HEK293 (cell line): ENCODE data around the gene ZNF232.
A peak's percentile ranks its signal among the peaks of the same experiment; 100 is the strongest.
"Not testable (repeated sequence)": the region's sequence is repeated elsewhere in the genome, so short reads cannot be mapped to it uniquely, and the experiment has no call there.

Source experiments
- CTCF ChIA-PET: fragments of 350-600 bp; formaldehyde crosslinking; extraction: SDS; loops from one replicate; lab custom pipeline; 2021; ENCODE audit warnings: antibody characterized with exemption; lab: Yijun Ruan, JAX
- POLR2A ChIA-PET: fragments of 300-600 bp; formaldehyde crosslinking; extraction: SDS; loops from one replicate; lab custom pipeline; 2020; ENCODE audit warnings: antibody characterized with exemption, inconsistent platforms; lab: Yijun Ruan, JAX
- H3K27ac ChIP-seq: fragments of 200-500 bp; sonication (Bioruptor generic); 2 replicates; pipeline ENCODE4 v1.5.1; 2014; ENCODE audit warnings: low read depth, low read length, control low read depth, inconsistent platforms; ENCODE audit errors: extremely low read depth
- H3K36me3 ChIP-seq, 2 experiments: fragments of 200-500 bp in 1 of 2; sonication (Bioruptor generic) in 1 of 2; 1 replicate in 1 of 2; 2 replicates in 1 of 2; pipeline ENCODE4 v1.5.1; 2014 to 2017; ENCODE audit warnings: inconsistent platforms in 2 of 2, low read length in 2 of 2; ENCODE audit not compliant: control insufficient read depth in 2 of 2, insufficient read depth in 1 of 2
- H3K4me1 ChIP-seq: fragments of 200-500 bp; sonication (Bioruptor generic); 2 replicates; pipeline ENCODE4 v1.5.1; 2014; ENCODE audit warnings: mild to moderate bottlenecking, low read length, inconsistent platforms; ENCODE audit not compliant: control insufficient read depth, insufficient read depth
- H3K4me3 ChIP-seq: 2 replicates; pipeline ENCODE4 v1.5.1; 2011; ENCODE audit warnings: low read depth, mild to moderate bottlenecking, control low read depth, low read length, moderate library complexity
- H3K9me3 ChIP-seq: fragments of 200-500 bp; sonication (Bioruptor generic); 2 replicates; pipeline ENCODE4 v1.5.1; 2014; ENCODE audit warnings: low read depth, low read length, inconsistent platforms; ENCODE audit not compliant: control insufficient read depth, insufficient read depth
- GLI2 ChIP-seq: fragments of 450-650 bp; formaldehyde crosslinking; IDR thresholded peaks from 2 replicates; pipeline ENCODE4; 2017; ENCODE audit warnings: missing biosample characterization, missing genetic modification characterization, low read depth, borderline replicate concordance
- HOXD13 ChIP-seq: sonication (generic); formaldehyde crosslinking; IDR thresholded peaks from 2 replicates; pipeline ENCODE4 v1.8.0; 2022; ENCODE audit warnings: missing genetic modification reagents, borderline replicate concordance
- SCRT2 ChIP-seq: fragments of 450-650 bp; formaldehyde crosslinking; IDR thresholded peaks from 2 replicates; pipeline ENCODE4 v1.5.1; 2016; ENCODE audit warnings: missing biosample characterization, missing genetic modification characterization
- SETDB1 ChIP-seq: IDR thresholded peaks from one replicate; pipeline ENCODE4 v1.6.1; 2017; ENCODE audit warnings: mild to moderate bottlenecking, low read length, moderate library complexity, mixed read lengths; ENCODE audit not compliant: insufficient read length
- SP2 ChIP-seq: fragments of 450-650 bp; formaldehyde crosslinking; IDR thresholded peaks from 2 replicates; pipeline ENCODE4 v1.5.1; 2016; ENCODE audit warnings: missing biosample characterization, missing genetic modification characterization
- YY2 ChIP-seq: fragments of 450-650 bp; formaldehyde crosslinking; IDR thresholded peaks from 2 replicates; pipeline ENCODE4 v1.5.1; 2016; ENCODE audit warnings: missing biosample characterization, missing genetic modification characterization
- ZFP41 ChIP-seq: fragments of 450-650 bp; formaldehyde crosslinking; IDR thresholded peaks from 2 replicates; pipeline ENCODE4 v1.5.1; 2016; ENCODE audit warnings: missing biosample characterization, missing genetic modification characterization, borderline replicate concordance
- ZIC2 ChIP-seq: fragments of 450-650 bp; formaldehyde crosslinking; IDR thresholded peaks from 2 replicates; pipeline ENCODE4 v1.5.1; 2016; ENCODE audit warnings: missing biosample characterization, missing genetic modification characterization
- ZNF132 ChIP-seq: fragments of 450-650 bp; formaldehyde crosslinking; IDR thresholded peaks from 2 replicates; pipeline ENCODE4 v1.5.1; 2017; ENCODE audit warnings: missing biosample characterization, missing genetic modification characterization, borderline replicate concordance
- ZNF184 ChIP-seq: fragments of 450-650 bp; IDR thresholded peaks from 2 replicates; pipeline ENCODE4 v1.5.1; 2018; ENCODE audit warnings: missing biosample characterization, mild to moderate bottlenecking, missing genetic modification characterization
- ZNF324 ChIP-seq: fragments of 450-650 bp; formaldehyde crosslinking; IDR thresholded peaks from 2 replicates; pipeline ENCODE4 v1.5.1; 2016; ENCODE audit warnings: missing biosample characterization, missing genetic modification characterization
- ZNF707 ChIP-seq: fragments of 450-650 bp; formaldehyde crosslinking; IDR thresholded peaks from 2 replicates; pipeline ENCODE4 v1.5.1; 2016; ENCODE audit warnings: missing biosample characterization, missing genetic modification characterization
- ZSCAN23 ChIP-seq: fragments of 450-650 bp; formaldehyde crosslinking; IDR thresholded peaks from 2 replicates; pipeline ENCODE4 v1.5.1; 2016; ENCODE audit warnings: missing biosample characterization, missing genetic modification characterization
- TF ChIP-seq, protein P1 (sequence below): fragments of 450-650 bp; formaldehyde crosslinking; IDR thresholded peaks from 2 replicates; pipeline ENCODE4 v1.5.1; 2017; ENCODE audit warnings: missing biosample characterization, missing genetic modification characterization
- TF ChIP-seq, protein P2 (sequence below): fragments of 450-650 bp; formaldehyde crosslinking; IDR thresholded peaks from 2 replicates; pipeline ENCODE4 v1.5.1; 2016; ENCODE audit warnings: missing biosample characterization, missing genetic modification characterization

Gene ZNF232

DNA sequence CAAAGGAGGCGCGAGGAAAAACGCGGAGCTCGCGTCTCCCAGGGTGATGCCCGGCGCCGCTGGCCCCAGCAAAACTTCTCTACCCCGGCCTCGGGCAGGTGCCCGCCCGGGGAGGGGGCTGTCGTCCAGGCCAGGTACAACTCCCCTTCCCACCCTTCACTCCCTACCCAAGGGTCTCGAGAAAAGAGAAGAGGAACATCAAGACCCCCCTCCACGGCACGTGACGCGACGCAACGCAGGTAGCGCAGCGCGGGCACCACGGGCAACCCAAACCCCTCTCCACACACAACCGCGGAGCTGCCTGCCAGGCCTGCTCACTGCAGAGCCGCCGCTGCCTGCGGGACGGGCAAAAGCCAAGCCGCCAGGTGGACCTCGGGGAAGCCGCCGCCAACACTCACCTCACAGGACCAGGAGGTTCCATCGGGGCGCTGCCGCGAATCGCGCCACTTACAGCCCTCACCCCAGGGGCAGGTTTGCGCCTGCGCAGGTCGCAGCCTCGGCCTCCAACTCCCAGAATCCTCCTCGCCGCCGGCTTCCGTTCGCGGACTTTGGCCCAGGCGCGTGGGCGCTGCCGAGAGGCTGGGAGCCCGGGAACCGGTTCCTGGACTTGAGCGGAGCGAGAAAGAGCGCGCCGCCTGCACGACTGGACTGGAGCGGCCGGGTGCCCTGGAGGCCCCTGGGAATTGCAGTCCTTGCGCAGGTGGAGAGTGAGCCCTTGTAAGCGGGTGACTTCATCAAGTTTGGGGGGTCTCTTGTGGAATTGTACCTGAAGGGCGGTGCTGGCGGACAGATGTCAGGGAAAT lies at the start of gene ZNF232 (continued):
- TF ChIP-seq, protein P1, sequence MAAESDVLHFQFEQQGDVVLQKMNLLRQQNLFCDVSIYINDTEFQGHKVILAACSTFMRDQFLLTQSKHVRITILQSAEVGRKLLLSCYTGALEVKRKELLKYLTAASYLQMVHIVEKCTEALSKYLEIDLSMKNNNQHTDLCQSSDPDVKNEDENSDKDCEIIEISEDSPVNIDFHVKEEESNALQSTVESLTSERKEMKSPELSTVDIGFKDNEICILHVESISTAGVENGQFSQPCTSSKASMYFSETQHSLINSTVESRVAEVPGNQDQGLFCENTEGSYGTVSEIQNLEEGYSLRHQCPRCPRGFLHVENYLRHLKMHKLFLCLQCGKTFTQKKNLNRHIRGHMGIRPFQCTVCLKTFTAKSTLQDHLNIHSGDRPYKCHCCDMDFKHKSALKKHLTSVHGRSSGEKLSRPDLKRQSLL (tag by site-specific recombination) = 0 out of 2 replicates have a peak, but pooled peaks have one; percentile 59
- TF ChIP-seq, all 188 proteins: peak for 43

DNA sequence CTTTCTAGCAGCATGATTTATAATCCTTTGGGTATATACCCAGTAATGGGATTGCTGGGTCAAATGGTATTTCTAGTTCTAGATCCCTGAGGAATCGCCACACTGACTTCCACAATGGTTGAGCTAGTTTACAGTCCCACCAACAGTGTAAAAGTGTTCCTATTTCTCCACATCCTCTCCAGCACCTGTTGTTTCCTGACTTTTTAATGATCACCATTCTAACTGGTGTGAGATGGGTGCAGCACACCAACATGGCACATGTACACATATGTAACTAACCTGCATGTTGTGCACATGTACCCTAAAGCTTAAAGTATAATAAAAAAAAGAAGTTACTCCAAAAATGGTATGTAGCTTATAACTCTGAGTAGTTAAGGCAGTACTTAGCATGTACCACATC lies 49.0 kb upstream of the ZNF232 start:
- TF ChIP-seq ZNF184 (tag by site-specific recombination) = peak; percentile 90
- TF ChIP-seq SCRT2 (tag by site-specific recombination) = peak; percentile 38; the same call in 1 of the 2 replicates
- TF ChIP-seq, all 188 proteins: peak for 2; not testable (repeated sequence) for 186
- H3K9me3 ChIP-seq, H3K4me3 ChIP-seq, H3K36me3 ChIP-seq, H3K27ac ChIP-seq, H3K4me1 ChIP-seq, POLR2A ChIA-PET: not testable (repeated sequence)
- CTCF ChIA-PET = interaction anchor here (0.7 kb wide), 1 partner anchor 258 kb away, joined by 3 read pairs; the partner anchor contains the start of gene CHRNE

DNA sequence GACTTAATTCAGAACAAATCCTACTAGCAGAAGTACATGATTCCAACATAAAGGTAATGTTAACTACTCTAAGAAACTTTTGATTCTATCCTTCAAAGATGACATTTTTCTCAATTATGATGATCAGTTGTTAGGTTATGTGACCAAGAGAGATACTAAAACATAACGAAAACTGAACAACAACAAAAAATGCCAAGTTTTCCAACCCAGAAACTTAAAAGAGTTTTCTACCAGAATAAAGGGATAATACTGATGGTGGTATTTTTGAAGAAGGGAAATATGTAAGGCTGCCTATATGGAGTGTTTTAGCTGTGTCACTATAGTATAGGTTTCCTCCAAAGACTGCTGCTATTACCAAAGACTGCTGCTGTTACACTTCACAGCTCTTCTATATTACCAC lies 34.4 kb upstream of the ZNF232 start:
- H3K9me3 ChIP-seq, H3K4me1 ChIP-seq, H3K4me3 ChIP-seq, POLR2A ChIA-PET, H3K36me3 ChIP-seq, H3K27ac ChIP-seq, CTCF ChIA-PET: not testable (repeated sequence)

DNA sequence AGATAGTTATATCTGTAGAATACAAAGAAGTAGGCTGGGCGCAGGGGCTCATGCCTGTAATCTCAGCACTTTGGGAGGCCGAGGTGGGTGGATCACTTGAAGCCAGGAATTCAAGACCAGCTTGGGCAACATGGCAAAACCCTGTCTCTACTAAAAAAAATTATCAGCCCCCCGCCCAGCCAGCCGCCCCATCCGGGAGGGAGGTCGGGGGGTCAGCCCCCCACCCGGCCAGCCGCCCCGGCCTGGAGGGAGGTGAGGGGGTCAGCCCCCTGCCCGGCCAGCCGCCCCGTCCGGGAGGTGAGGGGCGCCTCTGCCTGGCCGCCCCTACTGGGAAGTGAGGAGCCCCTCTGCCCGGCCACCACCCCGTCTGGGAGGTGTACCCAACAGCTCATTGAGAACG lies 31.2 kb upstream of the ZNF232 start:
- CTCF ChIA-PET, H3K4me3 ChIP-seq, H3K36me3 ChIP-seq, H3K9me3 ChIP-seq, H3K27ac ChIP-seq, POLR2A ChIA-PET, H3K4me1 ChIP-seq: not testable (repeated sequence)

DNA sequence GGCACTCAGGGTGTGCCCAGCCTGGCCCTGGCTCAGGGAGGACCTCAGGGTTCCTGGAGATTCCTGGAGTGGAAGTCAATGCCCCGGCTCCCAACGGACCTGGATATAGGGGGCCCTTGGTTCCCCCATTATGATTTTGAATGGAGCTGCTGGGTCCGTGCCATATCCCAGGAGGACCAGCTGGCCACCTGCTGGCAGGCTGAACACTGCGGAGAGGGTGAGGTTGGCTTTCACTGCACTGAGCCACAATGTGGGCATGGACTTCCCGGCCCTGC lies 27.7 kb upstream of the ZNF232 start:
- no peak overlapping the region for H3K4me3 ChIP-seq

DNA sequence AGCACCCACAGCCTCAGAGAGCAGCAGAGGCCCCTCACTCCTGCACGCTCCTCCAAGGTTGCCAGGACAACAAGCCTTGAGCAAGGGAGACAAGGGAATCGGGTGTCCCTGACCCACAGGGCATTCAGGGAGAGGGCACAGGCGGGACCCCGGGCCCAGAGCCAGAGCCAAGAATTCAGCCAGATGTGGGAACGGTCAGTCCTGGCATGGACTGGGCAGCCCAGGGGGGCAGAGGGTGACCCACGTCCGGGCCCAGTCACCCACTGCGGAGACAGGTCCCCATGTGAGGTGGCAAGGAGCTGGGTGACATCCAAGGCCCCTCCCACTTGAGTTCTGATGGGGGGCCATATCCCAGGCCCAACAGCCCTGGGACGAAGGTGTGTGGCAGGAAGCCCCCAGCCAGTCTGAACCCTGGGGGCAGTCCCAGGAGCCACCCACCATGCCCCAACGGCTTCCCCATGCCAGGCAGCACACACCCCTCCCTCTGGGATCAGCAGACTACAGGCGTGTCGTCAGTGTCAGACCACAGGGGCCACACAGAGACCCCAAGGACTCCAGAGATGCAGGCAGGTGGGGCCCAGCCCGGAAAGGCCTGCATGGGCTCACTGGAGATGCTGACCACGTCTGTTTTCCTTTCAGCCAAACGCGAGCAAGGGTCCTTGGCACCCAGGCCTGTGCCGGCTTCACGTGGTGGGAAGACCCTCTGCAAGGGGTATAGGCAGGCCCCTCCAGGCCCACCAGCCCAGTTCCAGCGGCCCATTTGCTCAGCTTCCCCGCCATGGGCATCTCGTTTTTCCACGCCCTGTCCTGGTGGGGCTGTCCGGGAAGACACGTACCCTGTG lies 27.2 kb upstream of the ZNF232 start:
- no peaks in the 10 kb centered on the region for H3K4me1 ChIP-seq
- no peaks in the 10 kb centered on the region for H3K36me3 ChIP-seq
- no peak overlapping the region for H3K27ac ChIP-seq
- TF ChIP-seq YY2 (no peak), ZNF707 (no peak), GLI2 (no peak), ZSCAN23 (no peak), ZIC2 (no peak), ZNF184 (tag by site-specific recombination) (no peak), SP2 (tag by site-specific recombination) (no peak), ZFP41 (no peak)
- TF ChIP-seq, protein P2, sequence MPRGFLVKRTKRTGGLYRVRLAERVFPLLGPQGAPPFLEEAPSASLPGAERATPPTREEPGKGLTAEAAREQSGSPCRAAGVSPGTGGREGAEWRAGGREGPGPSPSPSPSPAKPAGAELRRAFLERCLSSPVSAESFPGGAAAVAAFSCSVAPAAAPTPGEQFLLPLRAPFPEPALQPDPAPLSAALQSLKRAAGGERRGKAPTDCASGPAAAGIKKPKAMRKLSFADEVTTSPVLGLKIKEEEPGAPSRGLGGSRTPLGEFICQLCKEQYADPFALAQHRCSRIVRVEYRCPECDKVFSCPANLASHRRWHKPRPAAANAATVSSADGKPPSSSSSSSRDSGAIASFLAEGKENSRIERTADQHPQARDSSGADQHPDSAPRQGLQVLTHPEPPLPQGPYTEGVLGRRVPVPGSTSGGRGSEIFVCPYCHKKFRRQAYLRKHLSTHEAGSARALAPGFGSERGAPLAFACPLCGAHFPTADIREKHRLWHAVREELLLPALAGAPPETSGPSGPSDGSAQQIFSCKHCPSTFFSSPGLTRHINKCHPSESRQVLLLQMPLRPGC = no peak
- no peaks in the 10 kb centered on the region for H3K9me3 ChIP-seq
- ChIA-PET POLR2A (no interaction called here), CTCF (no interaction called here)
- H3K4me3 ChIP-seq = no peak overlapping the region

More for the DNA sequence above, 27.7 kb upstream of the ZNF232 start:
- H3K4me1 ChIP-seq = no peaks in the 10 kb centered on the region
- no peak for TF ChIP-seq SETDB1
- TF ChIP-seq ZNF324 (tag by site-specific recombination) = no peak
- no peak for TF ChIP-seq HOXD13 (CRISPR knock-in tag)
- no peak for TF ChIP-seq ZNF132 (tag by site-specific recombination)
- H3K27ac ChIP-seq = no peak overlapping the region
- ChIA-PET CTCF (no interaction called here), POLR2A (no interaction called here)
- H3K9me3 ChIP-seq = no peaks in the 10 kb centered on the region
- H3K36me3 ChIP-seq = no peaks in the 10 kb centered on the region

DNA sequence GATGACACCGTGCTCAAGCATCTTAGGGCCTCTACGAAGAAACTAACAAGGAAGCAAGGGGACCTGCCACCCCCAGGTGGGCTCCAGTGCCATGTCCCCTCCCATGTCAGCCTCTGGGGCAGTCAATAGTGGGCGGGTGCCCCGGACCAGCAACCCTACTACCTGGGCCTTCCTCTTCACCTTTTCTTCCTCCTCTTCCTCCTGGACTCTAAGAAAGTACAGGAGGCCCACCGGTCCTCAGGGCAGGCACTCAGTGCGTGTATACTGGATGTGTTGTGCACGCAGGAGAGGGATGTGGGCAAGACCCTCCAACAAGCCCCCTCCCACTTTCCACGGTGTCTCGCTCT lies 26.5 kb upstream of the ZNF232 start:
- CTCF ChIA-PET, H3K36me3 ChIP-seq, POLR2A ChIA-PET, H3K27ac ChIP-seq, H3K9me3 ChIP-seq, H3K4me1 ChIP-seq, H3K4me3 ChIP-seq: not testable (repeated sequence)
